Measurements from ENCODE around the gene HS3ST4. TPM values are rescaled to one million over a fixed set of nuclear protein-coding genes. Genes with fewer than 3 reads are reported as not detected.

HS3ST4 gene
- total RNA-seq, 1 donor from 2014 or later: 12.6 TPM

DNA sequence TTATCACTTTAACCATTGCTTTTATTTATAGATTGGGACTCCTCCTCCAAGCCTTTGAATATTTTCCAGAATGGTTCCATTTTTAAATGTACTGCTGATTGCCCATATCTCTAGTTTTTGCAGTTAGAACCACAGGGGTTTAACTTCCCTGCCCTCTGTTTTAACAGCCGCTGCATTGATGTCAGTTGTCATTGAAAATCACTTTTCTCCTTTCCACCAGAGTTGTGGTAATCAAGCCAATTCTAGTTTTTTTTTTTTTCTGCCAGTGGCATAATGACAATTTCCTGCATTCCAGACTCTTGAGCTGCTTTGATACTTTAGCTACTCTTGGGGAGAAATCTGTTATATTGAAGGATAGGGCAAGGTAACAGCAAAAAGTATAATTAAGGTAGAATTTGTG, 91.5 kb downstream of the HS3ST4 start:
- DNase-seq (ENCODE audit: low spot score in 2 of 2, unreplicated experiment in 2 of 2): no peak
- TF ChIP-seq CTCF (IDR thresholded peaks at IDR 0.05; ENCODE audit: unreplicated experiment): no peak
- no peak overlapping the region for H3K27ac Mint-ChIP-seq
- no peaks in the 10 kb centered on the region for H3K27me3 Mint-ChIP-seq (ENCODE audit: low read depth)
- H3K36me3 Mint-ChIP-seq: no peaks in the 10 kb centered on the region
- peaks cover 15% of the 10 kb centered on the region for H3K9me3 Mint-ChIP-seq
- no peak overlapping the region for H3K4me3 Mint-ChIP-seq
- no peaks in the 10 kb centered on the region for H3K4me1 Mint-ChIP-seq

DNA sequence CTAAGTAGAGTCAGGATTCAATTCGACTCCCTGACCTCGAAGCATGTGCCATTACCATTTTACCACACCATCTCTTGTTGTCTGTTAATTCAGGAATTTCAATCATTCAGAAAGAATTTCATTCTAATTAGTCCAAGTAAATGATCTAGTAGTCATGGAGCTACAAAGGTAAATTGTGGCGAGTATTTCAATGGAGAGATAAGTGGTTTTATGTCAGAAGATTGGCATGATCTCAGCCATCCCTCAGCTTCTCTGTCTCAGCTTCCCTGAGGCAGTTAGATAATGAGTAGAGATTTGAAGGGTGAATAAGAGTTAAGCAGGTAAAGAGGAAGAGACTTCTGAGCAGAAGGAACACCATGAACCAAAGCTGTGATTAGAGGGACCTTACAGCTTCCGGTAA, 93.6 kb downstream of the HS3ST4 start:
- Mint-ChIP-seq H3K27me3 (ENCODE audit: low read depth) (no peaks in the 10 kb centered on the region), H3K27ac (no peak overlapping the region), H3K4me3 (no peak overlapping the region), H3K9me3 (peaks cover 15% of the 10 kb centered on the region), H3K36me3 (no peaks in the 10 kb centered on the region), H3K4me1 (no peaks in the 10 kb centered on the region)
- no peak for DNase-seq (ENCODE audit: low spot score in 2 of 2, unreplicated experiment in 2 of 2)
- no peak for TF ChIP-seq CTCF (IDR thresholded peaks at IDR 0.05; ENCODE audit: unreplicated experiment)

GRCh38 chr16:25786748-25787147, 95.0 kb downstream of the HS3ST4 start:
- H3K4me1 Mint-ChIP-seq: no peaks in the 10 kb centered on the region

GRCh38 chr16:25788637-25789036, 96.9 kb downstream of the HS3ST4 start:
- H3K36me3 Mint-ChIP-seq: no peaks in the 10 kb centered on the region

More at GRCh38 chr16:25786748-25787147, 95.0 kb downstream of the HS3ST4 start:
- TF ChIP-seq CTCF (IDR thresholded peaks at IDR 0.05; ENCODE audit: unreplicated experiment): no peak
- DNase-seq (ENCODE audit: low spot score in 2 of 2, unreplicated experiment in 2 of 2): no peak
- no peak overlapping the region for H3K4me3 Mint-ChIP-seq
- H3K36me3 Mint-ChIP-seq: no peaks in the 10 kb centered on the region
- peaks cover 19% of the 10 kb centered on the region for H3K9me3 Mint-ChIP-seq
- H3K27me3 Mint-ChIP-seq (ENCODE audit: low read depth): no peaks in the 10 kb centered on the region
- no peak overlapping the region for H3K27ac Mint-ChIP-seq

GRCh38 chr16:25796239-25796638, 104.5 kb downstream of the HS3ST4 start:
- H3K27me3 Mint-ChIP-seq (ENCODE audit: low read depth): no peaks in the 10 kb centered on the region
- no peak for DNase-seq (ENCODE audit: low spot score in 2 of 2, unreplicated experiment in 2 of 2)
- H3K9me3 Mint-ChIP-seq: peaks cover 4% of the 10 kb centered on the region
- H3K4me1 Mint-ChIP-seq: no peaks in the 10 kb centered on the region
- peaks cover 2% of the 10 kb centered on the region for H3K36me3 Mint-ChIP-seq
- no peak overlapping the region for H3K4me3 Mint-ChIP-seq
- no peak overlapping the region for H3K27ac Mint-ChIP-seq
- TF ChIP-seq CTCF (IDR thresholded peaks at IDR 0.05; ENCODE audit: unreplicated experiment): no peak

More at GRCh38 chr16:25788637-25789036, 96.9 kb downstream of the HS3ST4 start:
- no peak overlapping the region for H3K4me3 Mint-ChIP-seq
- no peaks in the 10 kb centered on the region for H3K27me3 Mint-ChIP-seq (ENCODE audit: low read depth)
- no peak overlapping the region for H3K27ac Mint-ChIP-seq
- TF ChIP-seq CTCF (IDR thresholded peaks at IDR 0.05; ENCODE audit: unreplicated experiment): no peak
- H3K9me3 Mint-ChIP-seq: peaks cover 19% of the 10 kb centered on the region
- H3K4me1 Mint-ChIP-seq: no peaks in the 10 kb centered on the region
- no peak for DNase-seq (ENCODE audit: low spot score in 2 of 2, unreplicated experiment in 2 of 2)

DNA sequence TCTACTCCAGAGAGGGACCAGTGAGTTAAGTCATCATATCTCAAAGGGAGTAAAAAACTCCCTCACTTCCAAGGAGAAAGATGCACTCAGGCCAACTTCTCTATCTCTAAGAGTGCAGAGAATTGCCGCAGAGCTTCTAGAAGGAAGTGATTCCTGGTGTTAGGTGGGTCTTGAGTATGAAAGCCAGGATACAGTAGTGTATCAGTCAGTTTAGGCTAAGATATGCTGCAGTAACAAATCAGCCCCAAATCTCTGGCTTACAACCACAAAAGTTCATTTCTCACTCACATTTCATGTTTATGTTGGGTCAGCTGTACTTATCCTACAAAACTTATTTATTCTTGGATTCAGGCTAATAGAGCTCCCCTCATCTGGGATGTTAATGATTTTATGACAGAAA, 106.3 kb downstream of the HS3ST4 start:
- no peak for DNase-seq (ENCODE audit: low spot score in 2 of 2, unreplicated experiment in 2 of 2)
- TF ChIP-seq CTCF (IDR thresholded peaks at IDR 0.05; ENCODE audit: unreplicated experiment): no peak
- H3K27me3 Mint-ChIP-seq (ENCODE audit: low read depth): no peaks in the 10 kb centered on the region
- H3K9me3 Mint-ChIP-seq: peaks cover 4% of the 10 kb centered on the region
- H3K4me3 Mint-ChIP-seq: no peak overlapping the region
- peaks cover 2% of the 10 kb centered on the region for H3K36me3 Mint-ChIP-seq
- H3K4me1 Mint-ChIP-seq: no peaks in the 10 kb centered on the region
- no peak overlapping the region for H3K27ac Mint-ChIP-seq

All from mesothelial cell of epicardium (in vitro differentiated cells).